ENCODE measurements around the gene SHANK2. TPM values are rescaled to one million over a fixed set of nuclear protein-coding genes. Genes with fewer than 3 reads are reported as not detected.

SHANK2 gene
- polyA plus RNA-seq, 3 donors: 26.5 to 39.6 (median 30.5) TPM

GRCh38 chr11:71212871-71213559 is 39.4 kb downstream of the SHANK2 start:
- DNase-seq (ENCODE audit: extremely low read depth in 1 of 11, low read depth in 9 of 11, low spot score in 4 of 11): no peak

- DNase-seq (ENCODE audit: extremely low read depth in 1 of 11, low read depth in 9 of 11, low spot score in 4 of 11): no peak
Observed at GRCh38 chr11:71211631-71212030, 40.7 kb downstream of the SHANK2 start.

- no peak for DNase-seq (ENCODE audit: extremely low read depth in 1 of 11, low read depth in 9 of 11, low spot score in 4 of 11)
Observed at GRCh38 chr11:71210861-71211260, 41.5 kb downstream of the SHANK2 start.

GRCh38 chr11:71209656-71210055 is 42.7 kb downstream of the SHANK2 start:
- no peak for DNase-seq (ENCODE audit: extremely low read depth in 1 of 11, low read depth in 9 of 11, low spot score in 4 of 11)

GRCh38 chr11:71209181-71209580 is 43.2 kb downstream of the SHANK2 start:
- no peak for DNase-seq (ENCODE audit: extremely low read depth in 1 of 11, low read depth in 9 of 11, low spot score in 4 of 11)

- DNase-seq (ENCODE audit: extremely low read depth in 1 of 11, low read depth in 9 of 11, low spot score in 4 of 11): no peak
Observed at GRCh38 chr11:71208011-71208774, 44.2 kb downstream of the SHANK2 start.

GRCh38 chr11:71207563-71207962 is 44.8 kb downstream of the SHANK2 start:
- peak in 1 of 11 donors; percentile 24 for DNase-seq (ENCODE audit: extremely low read depth in 1 of 11, low read depth in 9 of 11, low spot score in 4 of 11)

GRCh38 chr11:71206186-71206585 is 46.2 kb downstream of the SHANK2 start:
- peak in 4 of 11 donors; percentile 31 to 61 (median 54) for DNase-seq (ENCODE audit: extremely low read depth in 1 of 11, low read depth in 9 of 11, low spot score in 4 of 11)

GRCh38 chr11:71204748-71205664 is 47.4 kb downstream of the SHANK2 start:
- no peak for DNase-seq (ENCODE audit: extremely low read depth in 1 of 11, low read depth in 9 of 11, low spot score in 4 of 11)

- DNase-seq (ENCODE audit: extremely low read depth in 1 of 11, low read depth in 9 of 11, low spot score in 4 of 11): no peak
Observed at GRCh38 chr11:71204294-71204693, 48.1 kb downstream of the SHANK2 start.

GRCh38 chr11:71203681-71204080 is 48.7 kb downstream of the SHANK2 start:
- no peak for DNase-seq (ENCODE audit: extremely low read depth in 1 of 11, low read depth in 9 of 11, low spot score in 4 of 11)

- no peak for DNase-seq (ENCODE audit: extremely low read depth in 1 of 11, low read depth in 9 of 11, low spot score in 4 of 11)
Observed at GRCh38 chr11:71202966-71203365, 49.4 kb downstream of the SHANK2 start.

GRCh38 chr11:71202598-71202944 is 49.8 kb downstream of the SHANK2 start:
- DNase-seq (ENCODE audit: extremely low read depth in 1 of 11, low read depth in 9 of 11, low spot score in 4 of 11): no peak

Other genes with a start within 250 kb of the SHANK2 start
- gene DHCR7, start 195.8 kb upstream of the SHANK2 start, polyA plus RNA-seq (ENCODE audit: insufficient read length in 3 of 3): 10 to 100 TPM; 37.7 to 47.8 (median 39.3) TPM
- 10 to 100 TPM; 38.3 to 66.0 (median 41.4) TPM for gene NADSYN1, start 200.6 kb upstream of the SHANK2 start, polyA plus RNA-seq (ENCODE audit: insufficient read length in 3 of 3)

Measured in renal cortex interstitium (tissue), 11 donors.